CD4-positive, alpha-beta T cell treated with Interferon gamma for 1 hour (primary cell): ENCODE results near the gene ZNF83.
"Not testable (repeated sequence)": the region's sequence is repeated elsewhere in the genome, so short reads cannot be mapped to it uniquely, and the experiment has no call there.

ENCODE experiments used
- DNase-seq: peaks from one replicate; pipeline ENCODE4 v3.0.0-alpha.2; 2020

The ZNF83 gene

GRCh38 chr19:52637718-52638585, at the start of gene ZNF83:
Gene ZNF83 (minus strand): TSS chr19:52638355.
- peak; percentile 94 for DNase-seq

GRCh38 chr19:52687684-52688083, 49.5 kb upstream of the ZNF83 start:
- no peak for DNase-seq

GRCh38 chr19:52685811-52686210, 47.7 kb upstream of the ZNF83 start:
- no peak for DNase-seq

- not testable (repeated sequence) for DNase-seq
Observed at GRCh38 chr19:52681216-52681615, 43.1 kb upstream of the ZNF83 start.

GRCh38 chr19:52679598-52679997, 41.4 kb upstream of the ZNF83 start:
- DNase-seq = no peak

- DNase-seq = not testable (repeated sequence)
Observed at GRCh38 chr19:52675239-52675638, 37.1 kb upstream of the ZNF83 start.

GRCh38 chr19:52673014-52673413, 34.9 kb upstream of the ZNF83 start:
- DNase-seq = no peak

GRCh38 chr19:52670046-52670445, 31.9 kb upstream of the ZNF83 start:
- no peak for DNase-seq

GRCh38 chr19:52669586-52669985, 31.4 kb upstream of the ZNF83 start:
- DNase-seq = no peak

- no peak for DNase-seq
Observed at GRCh38 chr19:52667972-52668371, 29.8 kb upstream of the ZNF83 start.

GRCh38 chr19:52666506-52666905, 28.4 kb upstream of the ZNF83 start:
- DNase-seq = no peak

GRCh38 chr19:52665529-52665928, 27.4 kb upstream of the ZNF83 start:
- no peak for DNase-seq

GRCh38 chr19:52665027-52665426, 26.9 kb upstream of the ZNF83 start:
- DNase-seq = no peak

- no peak for DNase-seq
Observed at GRCh38 chr19:52664461-52664860, 26.3 kb upstream of the ZNF83 start.

GRCh38 chr19:52662631-52663030, 24.5 kb upstream of the ZNF83 start:
- DNase-seq = no peak

- DNase-seq = no peak
Observed at GRCh38 chr19:52660981-52661380, 22.8 kb upstream of the ZNF83 start.

- DNase-seq = no peak
Observed at GRCh38 chr19:52659013-52659412, 20.9 kb upstream of the ZNF83 start.

GRCh38 chr19:52658595-52658994, 20.4 kb upstream of the ZNF83 start:
- no peak for DNase-seq

- DNase-seq = no peak
Observed at GRCh38 chr19:52653161-52653560, 15.0 kb upstream of the ZNF83 start.

GRCh38 chr19:52651956-52652355, 13.8 kb upstream of the ZNF83 start:
- no peak for DNase-seq

GRCh38 chr19:52648336-52649016, 10.3 kb upstream of the ZNF83 start:
- DNase-seq = no peak

- DNase-seq = no peak
Observed at GRCh38 chr19:52646571-52647217, 8.5 kb upstream of the ZNF83 start.

- DNase-seq = no peak
Observed at GRCh38 chr19:52640916-52641315, 2.8 kb upstream of the ZNF83 start.

- DNase-seq = no peak
Observed at GRCh38 chr19:52639996-52640395, 1.8 kb upstream of the ZNF83 start.
